Astrocyte (in vitro differentiated cells and primary cell): ENCODE results near the gene NFKBIL1. TPM values are rescaled to one million over a fixed set of nuclear protein-coding genes. Genes with fewer than 3 reads are reported as not detected.

Experiments
- DNase-seq: peaks from one replicate; pipeline ENCODE4 v3.0.0-alpha.2; 2010; ENCODE audit warnings: low read depth
- FAIRE-seq: peaks from 2 replicates; lab custom pipeline; 2011; peaks lifted over from hg19 to GRCh38; lab: Jason Lieb, UNC
- H2AFZ ChIP-seq: 2 replicates; pipeline ENCODE4 v1.6.0; 2012; ENCODE audit warnings: low read depth, low read length, inconsistent platforms
- H3K27ac ChIP-seq: 2 replicates; pipeline ENCODE4 v1.5.1; 2011; ENCODE audit warnings: low read depth, low read length, inconsistent platforms
- H3K27me3 ChIP-seq: 2 replicates; pipeline ENCODE4 v1.6.0; 2011; ENCODE audit warnings: low read length, inconsistent platforms; ENCODE audit not compliant: insufficient read depth
- H3K36me3 ChIP-seq: 2 replicates; pipeline ENCODE4 v1.5.1; 2011; ENCODE audit warnings: low read length, inconsistent platforms; ENCODE audit not compliant: insufficient read depth
- H3K4me1 ChIP-seq: 2 replicates; pipeline ENCODE4 v1.5.1; 2011; ENCODE audit warnings: low read length, inconsistent platforms; ENCODE audit not compliant: insufficient read depth
- H3K4me2 ChIP-seq: 2 replicates; pipeline ENCODE4 v1.6.0; 2012; ENCODE audit warnings: low read length, inconsistent platforms
- H3K4me3 ChIP-seq: 2 replicates; pipeline ENCODE4 v1.5.1; 2011; ENCODE audit warnings: low read depth, mild to moderate bottlenecking, low read length, inconsistent platforms; ENCODE audit not compliant: insufficient read depth
- H3K79me2 ChIP-seq: 2 replicates; pipeline ENCODE4 v1.6.0; 2012; ENCODE audit warnings: mild to moderate bottlenecking, low read length, inconsistent platforms; ENCODE audit not compliant: insufficient read depth
- H3K9ac ChIP-seq: 2 replicates; pipeline ENCODE4 v1.6.0; 2012; ENCODE audit warnings: mild to moderate bottlenecking, low read length, inconsistent platforms
- H3K9me3 ChIP-seq: 2 replicates; pipeline ENCODE4 v1.5.1; 2012; ENCODE audit warnings: low read depth, mild to moderate bottlenecking, low read length, inconsistent platforms; ENCODE audit not compliant: insufficient read depth
- H4K20me1 ChIP-seq: 2 replicates; pipeline ENCODE4 v1.6.0; 2012; ENCODE audit warnings: low read length, inconsistent platforms; ENCODE audit not compliant: insufficient read depth
- H3K27ac Mint-ChIP-seq: one replicate; pipeline ENCODE4 v1.8.0; 2021; ENCODE audit warnings: mild to moderate bottlenecking, mixed read lengths; ENCODE audit not compliant: unreplicated experiment
- H3K27me3 Mint-ChIP-seq: one replicate; pipeline ENCODE4 v1.8.0; 2021; ENCODE audit warnings: low read depth, mixed read lengths; ENCODE audit not compliant: unreplicated experiment
- H3K36me3 Mint-ChIP-seq: one replicate; pipeline ENCODE4 v1.8.0; 2021; ENCODE audit warnings: low read depth, mixed read lengths; ENCODE audit not compliant: unreplicated experiment
- H3K4me1 Mint-ChIP-seq: one replicate; pipeline ENCODE4 v1.8.0; 2021; ENCODE audit warnings: low read depth, mixed read lengths; ENCODE audit not compliant: unreplicated experiment
- H3K4me3 Mint-ChIP-seq: one replicate; pipeline ENCODE4 v1.8.0; 2021; ENCODE audit warnings: mild to moderate bottlenecking, moderate library complexity, mixed read lengths; ENCODE audit not compliant: unreplicated experiment
- H3K9me3 Mint-ChIP-seq: one replicate; pipeline ENCODE4 v1.8.0; 2021; ENCODE audit warnings: mild to moderate bottlenecking, mixed read lengths; ENCODE audit not compliant: unreplicated experiment
- EZH2 ChIP-seq: IDR thresholded peaks from 2 replicates; pipeline ENCODE4 v1.6.1; 2012; ENCODE audit warnings: mild to moderate bottlenecking, low read length, inconsistent platforms; ENCODE audit not compliant: insufficient read depth
- total RNA-seq: library from RNA; stranded (reverse); gene quantifications from 2 replicates; pipeline ENCODE4 v1.2.1, GENCODE V29; 2021
- TF ChIP-seq, protein P1 (sequence below): IDR thresholded peaks from 2 replicates; pipeline ENCODE4 v1.5.1; 2011; ENCODE audit warnings: low read depth, mild to moderate bottlenecking, inconsistent platforms, low read length, moderate library complexity; ENCODE audit not compliant: insufficient read depth

Gene NFKBIL1
- total RNA-seq, 1 donor from 2014 or later, result 20.4 TPM

DNA sequence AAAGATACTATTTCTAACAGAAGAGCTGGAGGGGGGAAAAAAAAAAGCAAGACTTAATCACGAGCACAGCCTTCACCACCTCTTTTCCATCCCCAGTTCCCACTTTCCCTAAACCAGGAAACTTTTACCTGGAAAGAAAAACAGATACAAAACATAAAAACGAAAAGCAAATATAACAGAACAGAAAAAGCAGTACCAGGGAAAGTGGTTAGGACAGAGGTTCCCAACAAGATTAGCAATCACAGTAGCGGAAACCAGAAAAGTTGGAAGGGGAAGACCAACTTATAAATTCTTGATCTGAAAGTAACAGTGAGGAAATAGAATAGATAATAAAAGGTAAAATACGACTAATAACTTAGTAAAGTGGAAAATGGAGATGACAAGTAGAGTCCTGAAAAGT is 6.8 kb upstream of the NFKBIL1 start:
- peak overlapping the region; percentile 98 for H3K27ac ChIP-seq
- Mint-ChIP-seq H3K36me3 (peaks cover 30% of the 10 kb centered on the region), H3K9me3 (no peaks in the 10 kb centered on the region), H3K27ac (peak overlapping the region; percentile 98), H3K27me3 (no peaks in the 10 kb centered on the region), H3K4me3 (peak overlapping the region; percentile 100), H3K4me1 (peaks cover 30% of the 10 kb centered on the region)
- peak overlapping the region; percentile 96 for H3K9ac ChIP-seq
- H3K36me3 ChIP-seq, result peaks cover 37% of the 10 kb centered on the region
- TF ChIP-seq, protein P1, sequence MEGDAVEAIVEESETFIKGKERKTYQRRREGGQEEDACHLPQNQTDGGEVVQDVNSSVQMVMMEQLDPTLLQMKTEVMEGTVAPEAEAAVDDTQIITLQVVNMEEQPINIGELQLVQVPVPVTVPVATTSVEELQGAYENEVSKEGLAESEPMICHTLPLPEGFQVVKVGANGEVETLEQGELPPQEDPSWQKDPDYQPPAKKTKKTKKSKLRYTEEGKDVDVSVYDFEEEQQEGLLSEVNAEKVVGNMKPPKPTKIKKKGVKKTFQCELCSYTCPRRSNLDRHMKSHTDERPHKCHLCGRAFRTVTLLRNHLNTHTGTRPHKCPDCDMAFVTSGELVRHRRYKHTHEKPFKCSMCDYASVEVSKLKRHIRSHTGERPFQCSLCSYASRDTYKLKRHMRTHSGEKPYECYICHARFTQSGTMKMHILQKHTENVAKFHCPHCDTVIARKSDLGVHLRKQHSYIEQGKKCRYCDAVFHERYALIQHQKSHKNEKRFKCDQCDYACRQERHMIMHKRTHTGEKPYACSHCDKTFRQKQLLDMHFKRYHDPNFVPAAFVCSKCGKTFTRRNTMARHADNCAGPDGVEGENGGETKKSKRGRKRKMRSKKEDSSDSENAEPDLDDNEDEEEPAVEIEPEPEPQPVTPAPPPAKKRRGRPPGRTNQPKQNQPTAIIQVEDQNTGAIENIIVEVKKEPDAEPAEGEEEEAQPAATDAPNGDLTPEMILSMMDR, result no peak
- TF ChIP-seq EZH2, result no peak
- DNase-seq (no peak), FAIRE-seq (no peak)
- H3K4me1 ChIP-seq, result peaks cover 29% of the 10 kb centered on the region
- H3K4me2 ChIP-seq, result peak overlapping the region; percentile 95
- H4K20me1 ChIP-seq, result peaks cover 53% of the 10 kb centered on the region
- peak overlapping the region; percentile 84 for H3K4me3 ChIP-seq
- H3K27me3 ChIP-seq, result no peaks in the 10 kb centered on the region
- H3K9me3 ChIP-seq, result no peaks in the 10 kb centered on the region
- H2AFZ ChIP-seq, result no peak overlapping the region
- H3K79me2 ChIP-seq, result peaks cover 61% of the 10 kb centered on the region

DNA sequence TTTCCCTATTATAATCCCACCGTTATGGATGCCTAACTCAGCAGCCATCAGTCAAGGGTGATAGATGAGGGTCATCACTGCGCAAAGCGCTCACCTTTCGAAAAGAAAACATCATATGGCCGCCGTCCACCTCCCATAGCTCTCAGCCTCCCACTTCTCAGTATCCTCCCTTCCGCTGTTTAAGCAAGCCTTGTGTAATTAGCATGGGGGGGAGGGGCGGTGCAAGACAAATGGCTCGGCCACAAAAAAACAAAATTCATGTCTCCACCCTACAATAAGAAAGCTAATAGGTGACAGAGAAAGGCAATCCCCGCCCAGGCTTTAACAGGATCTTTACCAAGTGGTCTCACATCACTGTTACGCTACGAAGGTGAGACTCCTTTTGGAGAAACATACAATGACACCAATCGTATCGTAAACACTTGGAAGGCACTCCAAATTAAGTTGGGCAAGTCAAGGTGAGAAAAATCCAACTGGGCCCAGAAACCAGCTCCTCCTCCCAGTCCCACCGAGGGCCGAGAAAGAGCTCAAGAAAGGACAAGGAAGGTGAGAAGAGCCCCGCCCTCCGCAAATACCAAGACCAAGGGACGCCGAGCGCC is 6.2 kb upstream of the NFKBIL1 start:
- peaks cover 56% of the 10 kb centered on the region for H3K79me2 ChIP-seq
- H3K36me3 ChIP-seq, result peaks cover 32% of the 10 kb centered on the region
- Mint-ChIP-seq H3K4me1 (peaks cover 30% of the 10 kb centered on the region), H3K4me3 (peak overlapping the region; percentile 100), H3K9me3 (no peaks in the 10 kb centered on the region), H3K27me3 (no peaks in the 10 kb centered on the region), H3K36me3 (peaks cover 26% of the 10 kb centered on the region), H3K27ac (peak overlapping the region; percentile 98)
- H2AFZ ChIP-seq, result peak overlapping the region; percentile 80
- H3K27ac ChIP-seq, result peak overlapping the region; percentile 98
- peaks cover 47% of the 10 kb centered on the region for H4K20me1 ChIP-seq
- peak overlapping the region; percentile 84 for H3K4me3 ChIP-seq
- peak overlapping the region; percentile 96 for H3K9ac ChIP-seq
- FAIRE-seq (no peak), DNase-seq (peak; percentile 26)
- H3K9me3 ChIP-seq, result no peaks in the 10 kb centered on the region
- H3K4me2 ChIP-seq, result peak overlapping the region; percentile 95
- peaks cover 32% of the 10 kb centered on the region for H3K4me1 ChIP-seq
- TF ChIP-seq, protein P1, result no peak
- no peak for TF ChIP-seq EZH2
- no peaks in the 10 kb centered on the region for H3K27me3 ChIP-seq
